Neuronal stem cell (in vitro differentiated cells): ENCODE data around the gene PRCP.

Experiments used
- DNase-seq: peaks from one replicate; pipeline ENCODE4 v3.0.0-alpha.2; 2013; ENCODE audit warnings: low spot score
- H2AFZ ChIP-seq: one replicate; pipeline ENCODE4 v1.6.1; 2013; ENCODE audit warnings: mild to moderate bottlenecking, low read length, inconsistent platforms
- H2AK5ac ChIP-seq: 2 replicates; pipeline ENCODE4 v1.6.1; 2013; ENCODE audit warnings: low read depth, mild to moderate bottlenecking, inconsistent platforms, low read length, moderate library complexity, mixed read lengths
- H2BK120ac ChIP-seq: 2 replicates; pipeline ENCODE4 v1.6.1; 2013; ENCODE audit warnings: low read depth, mild to moderate bottlenecking, inconsistent platforms, low read length, moderate library complexity, mixed read lengths
- H2BK12ac ChIP-seq: one replicate; pipeline ENCODE4 v1.6.1; 2013; ENCODE audit warnings: low read length, inconsistent platforms
- H2BK15ac ChIP-seq: 2 replicates; pipeline ENCODE4 v1.6.1; 2013; ENCODE audit warnings: mild to moderate bottlenecking, low read length, inconsistent platforms, mixed read lengths
- H2BK5ac ChIP-seq: one replicate; pipeline ENCODE4 v1.6.1; 2013; ENCODE audit warnings: inconsistent platforms, mild to moderate bottlenecking, low read length, moderate library complexity
- H3K14ac ChIP-seq: one replicate; pipeline ENCODE4 v1.6.1; 2013; ENCODE audit warnings: low read length, inconsistent platforms
- H3K18ac ChIP-seq: 2 replicates; pipeline ENCODE4 v1.6.1; 2013; ENCODE audit warnings: low read length, inconsistent platforms
- H3K23ac ChIP-seq: 2 replicates; pipeline ENCODE4 v1.6.1; 2013; ENCODE audit warnings: low read depth, mild to moderate bottlenecking, mixed read lengths, low read length, inconsistent platforms; ENCODE audit not compliant: poor library complexity
- H3K27ac ChIP-seq: replicated peaks from 3 replicates; pipeline ENCODE4 v1.5.1; 2013; ENCODE audit warnings: low read length, inconsistent platforms
- H3K27me3 ChIP-seq, 3 experiments: 2 replicates each; pipeline ENCODE4 v1.6.1; 2013; ENCODE audit warnings: low read length in 3 of 3, mild to moderate bottlenecking in 2 of 3, inconsistent platforms in 1 of 3, low read depth in 1 of 3, mixed read lengths in 1 of 3, moderate library complexity in 1 of 3; ENCODE audit not compliant: control insufficient read depth in 3 of 3, insufficient read depth in 3 of 3
- H3K36me3 ChIP-seq, 2 donors: replicated peaks in 1 of 2; 2 replicates each; pipeline ENCODE4 v1.6.1; 2013; ENCODE audit warnings: low read length in 2 of 2; ENCODE audit not compliant: control insufficient read depth in 2 of 2, insufficient read depth in 2 of 2
- H3K4ac ChIP-seq: 2 replicates; pipeline ENCODE4 v1.6.1; 2013; ENCODE audit warnings: inconsistent platforms, mild to moderate bottlenecking, low read length, moderate library complexity
- H3K4me1 ChIP-seq, 2 donors: 1 replicate in 1 of 2; 2 replicates in 1 of 2; pipeline ENCODE4 v1.6.1; 2013; ENCODE audit warnings: low read length in 2 of 2, low read depth in 1 of 2; ENCODE audit not compliant: control insufficient read depth in 2 of 2, insufficient read depth in 1 of 2
- H3K4me2 ChIP-seq: one replicate; pipeline ENCODE4 v1.6.1; 2013; ENCODE audit warnings: mild to moderate bottlenecking, low read length, inconsistent platforms; ENCODE audit not compliant: insufficient read depth, poor library complexity, severe bottlenecking
- H3K4me3 ChIP-seq, 2 donors: 2 replicates each; pipeline ENCODE4 v1.5.1; 2013; ENCODE audit warnings: low read length in 2 of 2, mild to moderate bottlenecking in 2 of 2, inconsistent platforms in 1 of 2, moderate library complexity in 1 of 2
- H3K79me1 ChIP-seq: one replicate; pipeline ENCODE4 v1.6.1; 2013; ENCODE audit warnings: low read depth, mild to moderate bottlenecking, inconsistent platforms, low read length, moderate library complexity
- H3K9ac ChIP-seq: one replicate; pipeline ENCODE4 v1.6.1; 2013; ENCODE audit warnings: mild to moderate bottlenecking, low read depth, low read length, inconsistent platforms; ENCODE audit not compliant: poor library complexity
- H3K9me3 ChIP-seq, 2 donors: replicated peaks in 1 of 2; 2 replicates each; pipeline versions ENCODE3 to v1.6.1; 2013; ENCODE audit warnings: low read length in 2 of 2, mild to moderate bottlenecking in 2 of 2, inconsistent platforms in 1 of 2, low read depth in 1 of 2, mixed read lengths in 1 of 2, moderate library complexity in 1 of 2; ENCODE audit not compliant: control insufficient read depth in 2 of 2, insufficient read depth in 1 of 2
- H4K8ac ChIP-seq: one replicate; pipeline ENCODE4 v1.6.1; 2013; ENCODE audit warnings: low read depth, mild to moderate bottlenecking, inconsistent platforms, low read length, moderate library complexity
- H4K91ac ChIP-seq: one replicate; pipeline ENCODE4 v1.6.1; 2013; ENCODE audit warnings: low read length, low read depth, mild to moderate bottlenecking, inconsistent platforms; ENCODE audit not compliant: poor library complexity
- WGBS, 2 donors: extraction: QIAGEN DNeasy Blood & Tissue Kit; methylation state at CpG; one replicate each; pipeline ENCODE4 v1.1.7; 2013; ENCODE audit warnings: missing lambda C conversion rate in 2 of 2, mixed read lengths in 1 of 2; ENCODE audit not compliant: insufficient read length in 2 of 2, insufficient replicate concordance in 1 of 2; ENCODE audit errors: extremely low coverage in 2 of 2; 5-methylcytosine and 5-hydroxymethylcytosine counted together

The PRCP gene

DNA sequence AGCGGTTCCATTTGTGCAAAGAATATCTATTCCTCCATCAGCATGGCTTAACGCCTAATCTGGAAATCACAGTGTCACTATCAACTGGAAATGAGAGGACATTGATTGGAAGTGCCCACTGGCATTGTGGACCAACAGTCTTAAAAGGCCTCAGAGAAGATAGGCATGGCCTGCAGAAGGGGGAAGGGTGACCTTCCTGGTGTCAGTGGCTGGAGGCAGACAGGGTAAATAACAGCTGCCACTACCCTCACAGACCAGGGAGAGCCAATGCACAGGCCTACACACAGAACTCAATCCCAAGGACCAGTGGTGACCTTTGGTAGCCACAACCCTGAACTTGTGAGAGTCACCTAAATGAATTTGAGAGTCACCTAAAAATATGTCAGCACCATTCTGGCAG lies 37.3 kb upstream of the PRCP start:
- Histone ChIP-seq H3K18ac (no peak overlapping the region), H3K4ac (no peak overlapping the region), H4K91ac (no peak overlapping the region), H3K4me3 (no peak overlapping the region), H3K9me3 (peaks cover 0 to 2% of the 10 kb centered on the region in 2 donors), H2AFZ (no peak overlapping the region), H3K4me1 (no peaks in the 10 kb centered on the region), H3K36me3 (peaks cover 3 to 25% of the 10 kb centered on the region in 2 donors), H2BK5ac (no peak overlapping the region), H3K14ac (no peak overlapping the region), H4K8ac (no peak overlapping the region), H3K23ac (no peak overlapping the region), H2BK12ac (no peak overlapping the region), H2BK15ac (no peak overlapping the region), H3K9ac (no peak overlapping the region), H3K27me3 (no peaks in the 10 kb centered on the region), H3K4me2 (no peak overlapping the region), H3K79me1 (no peaks in the 10 kb centered on the region), H2AK5ac (no peak overlapping the region), H2BK120ac (no peak overlapping the region), H3K27ac (no peak overlapping the region)
- WGBS, 2 donors, result no CpG with 5 or more reads among the region's 2 CpGs
- no peak for DNase-seq

DNA sequence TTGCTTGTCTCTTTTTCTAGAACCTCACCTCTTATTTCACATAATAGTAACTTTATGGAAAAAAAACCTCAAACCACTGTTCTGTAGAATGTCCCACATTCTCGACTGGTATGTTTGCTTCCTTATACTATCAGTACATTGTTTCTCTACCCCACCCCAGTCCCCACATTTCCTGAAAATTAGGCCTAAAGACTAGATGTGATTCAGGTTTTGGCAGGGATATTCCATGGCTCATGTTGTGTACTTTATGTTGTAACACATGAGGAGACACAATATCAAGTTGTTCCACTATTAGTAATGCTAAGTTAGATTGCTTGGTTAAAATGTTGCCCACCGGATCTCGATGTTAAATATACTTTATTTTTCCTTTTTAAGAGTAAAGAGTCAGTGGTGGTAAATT lies 36.0 kb upstream of the PRCP start:
- Histone ChIP-seq H2BK12ac (no peak overlapping the region), H3K4me1 (no peaks in the 10 kb centered on the region), H4K8ac (no peak overlapping the region), H4K91ac (no peak overlapping the region), H2BK120ac (no peak overlapping the region), H3K18ac (no peak overlapping the region), H3K9me3 (no peaks in the 10 kb centered on the region), H3K36me3 (peaks cover 10 to 38% of the 10 kb centered on the region in 2 donors), H3K23ac (no peak overlapping the region), H3K79me1 (no peaks in the 10 kb centered on the region), H3K4ac (no peak overlapping the region), H2BK5ac (no peak overlapping the region), H3K4me2 (no peak overlapping the region), H3K27ac (no peak overlapping the region), H3K27me3 (no peaks in the 10 kb centered on the region), H3K9ac (no peak overlapping the region), H3K4me3 (no peak overlapping the region), H2AK5ac (no peak overlapping the region), H3K14ac (no peak overlapping the region), H2AFZ (no peak overlapping the region), H2BK15ac (no peak overlapping the region)
- DNase-seq, result no peak
- no CpG with 5 or more reads among the region's 3 CpGs for WGBS, 2 donors

DNA sequence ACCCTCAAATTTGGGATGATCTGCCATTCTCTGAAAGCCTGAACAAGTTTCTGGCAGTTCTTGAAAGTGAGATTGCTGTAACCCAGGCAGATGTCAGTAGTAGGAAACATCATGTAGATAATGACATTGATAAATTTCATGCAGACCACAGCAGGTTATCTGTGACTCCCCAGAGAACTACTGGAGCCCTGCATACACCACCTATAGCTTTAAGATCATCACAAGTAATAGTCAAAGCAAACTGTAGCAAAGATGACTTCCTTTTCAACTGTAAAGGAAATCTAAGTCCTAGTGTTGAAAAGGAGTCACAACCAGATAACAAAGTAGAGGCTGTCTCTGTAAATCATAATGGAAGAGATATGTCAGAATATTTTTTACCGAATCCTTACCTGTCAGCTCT lies 32.3 kb upstream of the PRCP start:
- Histone ChIP-seq H3K4ac (no peak overlapping the region), H3K27ac (no peak overlapping the region), H3K4me1 (no peaks in the 10 kb centered on the region), H3K9ac (no peak overlapping the region), H3K36me3 (peaks cover 10 to 58% of the 10 kb centered on the region in 2 donors), H2BK12ac (no peak overlapping the region), H3K9me3 (no peaks in the 10 kb centered on the region), H3K4me3 (no peak overlapping the region), H3K79me1 (no peaks in the 10 kb centered on the region), H3K4me2 (no peak overlapping the region), H2AFZ (no peak overlapping the region), H3K18ac (no peak overlapping the region), H4K91ac (no peak overlapping the region), H2BK5ac (no peak overlapping the region), H2BK120ac (no peak overlapping the region), H4K8ac (no peak overlapping the region), H2BK15ac (no peak overlapping the region), H3K23ac (no peak overlapping the region), H2AK5ac (no peak overlapping the region), H3K14ac (no peak overlapping the region), H3K27me3 (no peaks in the 10 kb centered on the region)
- no peak for DNase-seq
- WGBS, 2 donors, result no CpG with 5 or more reads among the region's 1 CpG

DNA sequence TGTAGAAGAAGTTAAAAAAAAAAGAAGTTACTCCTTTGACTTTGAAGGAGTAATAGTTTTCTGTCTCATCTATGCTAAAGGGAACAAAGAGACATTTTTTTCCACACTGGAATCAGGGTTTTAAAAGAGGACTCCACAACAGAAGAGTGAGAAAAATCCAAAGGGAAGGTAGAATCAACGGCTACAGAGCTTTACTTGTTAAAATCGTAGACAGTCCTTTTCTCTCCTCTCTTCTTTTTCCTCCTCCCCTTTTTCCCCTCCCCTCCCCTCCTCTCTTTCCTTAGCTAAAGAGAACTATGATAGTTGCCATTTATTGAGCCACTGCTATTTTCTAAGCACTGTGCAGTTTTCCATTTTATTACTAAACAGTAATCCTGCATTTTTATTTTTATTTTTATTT lies 30.5 kb upstream of the PRCP start:
- no peak overlapping the region for H3K4me3 ChIP-seq
- no peaks in the 10 kb centered on the region for H3K4me1 ChIP-seq
- H3K9me3 ChIP-seq, result no peaks in the 10 kb centered on the region
- no peak overlapping the region for H3K18ac ChIP-seq
- H3K14ac ChIP-seq, result no peak overlapping the region
- H3K27me3 ChIP-seq, result no peaks in the 10 kb centered on the region
- H2BK12ac ChIP-seq, result no peak overlapping the region
- H2BK5ac ChIP-seq, result no peak overlapping the region
- H2BK15ac ChIP-seq, result no peak overlapping the region
- no peak overlapping the region for H3K27ac ChIP-seq
- H3K36me3 ChIP-seq, result peaks cover 10 to 65% of the 10 kb centered on the region in 2 donors
- no peak overlapping the region for H3K9ac ChIP-seq
- no peaks in the 10 kb centered on the region for H3K79me1 ChIP-seq
- no peak overlapping the region for H3K4me2 ChIP-seq
- no CpG with 5 or more reads among the region's 2 CpGs for WGBS, 2 donors
- H3K4ac ChIP-seq, result no peak overlapping the region
- H4K91ac ChIP-seq, result no peak overlapping the region
- no peak overlapping the region for H2AK5ac ChIP-seq
- no peak overlapping the region for H4K8ac ChIP-seq
- H2AFZ ChIP-seq, result no peak overlapping the region
- no peak overlapping the region for H2BK120ac ChIP-seq
- DNase-seq, result no peak
- no peak overlapping the region for H3K23ac ChIP-seq
